Stimulated activated CD8-positive, alpha-beta memory T cell treated with anti-CD3 and anti-CD28 coated beads, Interleukin-15, amount 100 ng/mL, for 48 hours (primary cell): Measurements from ENCODE around the gene GRK5.
"Not testable (repeated sequence)": the region's sequence is repeated elsewhere in the genome, so short reads cannot be mapped to it uniquely, and the experiment has no call there.

Experiments
- DNase-seq, 2 donors: peaks; one replicate each; pipeline ENCODE4 v3.0.0-alpha.2; 2020; ENCODE audit warnings: low read depth in 2 of 2

GRK5 gene

DNA sequence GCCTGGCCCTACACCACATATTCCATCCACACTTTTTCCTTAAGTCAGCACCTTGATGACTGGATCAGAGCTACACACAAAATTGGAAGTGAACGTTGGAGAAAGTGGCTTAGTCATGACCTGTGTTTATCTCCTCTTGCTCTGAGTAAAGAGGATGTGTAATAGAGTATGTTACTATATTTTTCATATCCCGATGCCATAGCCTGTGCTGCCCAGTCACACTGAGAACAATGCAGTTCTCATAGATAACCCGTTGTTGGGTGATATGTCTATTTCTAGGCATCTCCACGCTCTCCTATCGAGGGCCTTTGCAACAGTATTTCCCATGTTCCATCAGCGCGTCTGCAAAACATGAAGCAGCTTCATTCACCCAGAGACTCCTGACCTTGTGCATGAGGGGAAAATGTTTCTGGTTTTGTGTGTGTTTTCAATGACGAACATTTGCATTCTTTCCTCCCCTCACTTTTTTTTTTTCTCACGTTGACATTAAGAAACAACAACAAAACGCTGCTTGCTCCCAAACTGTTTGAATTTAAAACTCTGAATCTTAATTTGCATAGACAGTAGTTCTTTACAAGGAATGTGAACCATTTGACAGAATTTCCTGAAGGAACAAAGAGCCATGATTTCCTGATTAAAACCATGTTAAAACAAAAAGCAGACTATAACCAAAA lies 43.4 kb downstream of the GRK5 start:
- DNase-seq = no peak

DNA sequence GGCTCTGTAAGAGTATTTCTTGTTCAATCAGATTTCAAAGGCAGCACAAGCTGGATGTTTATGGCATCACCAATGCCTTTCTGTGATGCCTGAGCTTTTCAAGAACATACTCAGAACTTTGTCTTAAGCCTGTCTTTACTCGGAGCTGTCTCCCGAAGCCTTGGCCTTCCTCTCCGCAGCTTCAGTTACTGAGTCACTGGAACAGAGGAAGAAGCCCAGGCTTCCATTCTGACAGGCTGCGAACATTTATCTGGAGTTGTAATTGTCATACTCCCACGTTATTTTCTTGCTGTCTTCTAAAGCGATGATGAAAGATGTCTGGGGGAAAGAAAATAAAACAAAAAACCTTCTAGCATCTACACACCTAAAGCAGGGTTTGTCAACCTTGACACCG lies 43.9 kb downstream of the GRK5 start:
- DNase-seq = no peak

DNA sequence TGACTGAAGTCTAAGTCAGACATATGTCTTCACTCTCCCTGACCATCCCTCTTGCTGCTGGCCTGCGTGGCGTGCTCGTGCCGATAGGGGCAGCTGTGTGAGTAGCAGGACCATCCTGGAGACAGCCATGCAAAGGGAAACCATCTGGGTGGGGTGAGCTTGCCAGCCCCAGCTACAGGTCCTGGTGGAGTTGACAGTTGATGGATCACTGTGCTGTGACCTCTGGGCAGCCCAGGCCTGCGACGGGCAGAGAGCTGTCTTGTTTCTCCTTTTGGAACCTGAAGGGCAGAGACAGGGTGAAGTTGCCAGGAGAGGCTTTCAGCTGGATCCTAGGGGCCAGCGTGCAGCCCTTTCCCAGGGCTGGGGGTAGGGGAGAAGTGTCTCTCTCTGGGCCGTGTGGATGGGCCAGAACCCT lies 44.7 kb downstream of the GRK5 start:
- no peak for DNase-seq

DNA sequence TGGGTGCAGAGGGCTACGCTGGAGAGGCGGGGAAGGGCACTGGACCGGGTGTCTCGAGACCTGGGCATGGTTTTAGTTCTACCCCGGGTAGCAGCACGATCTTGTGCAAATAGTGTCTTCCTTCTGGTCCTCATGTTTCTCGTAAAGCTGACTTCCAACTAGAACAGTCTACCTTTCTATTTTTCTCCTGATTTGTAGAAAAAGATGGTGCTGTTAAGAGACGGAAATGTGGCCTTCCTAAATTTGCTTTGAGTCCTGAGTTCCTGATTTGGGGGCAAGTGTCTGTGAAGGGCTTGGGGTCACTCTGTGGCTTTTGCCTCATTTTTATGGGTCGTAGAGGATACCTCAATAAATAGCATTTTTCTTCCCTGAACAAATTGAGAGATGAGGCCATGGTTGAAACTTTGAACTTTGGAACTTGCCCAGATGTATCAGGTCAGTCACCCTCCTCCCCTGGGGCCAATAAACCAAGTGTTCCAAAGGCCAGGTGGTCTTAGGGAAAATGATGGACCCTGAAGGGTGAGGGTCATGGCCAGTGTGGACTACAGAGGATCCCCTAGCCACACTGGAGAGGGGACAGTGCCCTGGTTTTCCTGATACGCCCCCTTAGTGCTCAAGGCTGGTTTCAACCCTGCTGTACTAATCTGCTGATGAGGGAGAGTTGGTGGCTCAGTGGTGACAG lies 45.2 kb downstream of the GRK5 start:
- DNase-seq = no peak

DNA sequence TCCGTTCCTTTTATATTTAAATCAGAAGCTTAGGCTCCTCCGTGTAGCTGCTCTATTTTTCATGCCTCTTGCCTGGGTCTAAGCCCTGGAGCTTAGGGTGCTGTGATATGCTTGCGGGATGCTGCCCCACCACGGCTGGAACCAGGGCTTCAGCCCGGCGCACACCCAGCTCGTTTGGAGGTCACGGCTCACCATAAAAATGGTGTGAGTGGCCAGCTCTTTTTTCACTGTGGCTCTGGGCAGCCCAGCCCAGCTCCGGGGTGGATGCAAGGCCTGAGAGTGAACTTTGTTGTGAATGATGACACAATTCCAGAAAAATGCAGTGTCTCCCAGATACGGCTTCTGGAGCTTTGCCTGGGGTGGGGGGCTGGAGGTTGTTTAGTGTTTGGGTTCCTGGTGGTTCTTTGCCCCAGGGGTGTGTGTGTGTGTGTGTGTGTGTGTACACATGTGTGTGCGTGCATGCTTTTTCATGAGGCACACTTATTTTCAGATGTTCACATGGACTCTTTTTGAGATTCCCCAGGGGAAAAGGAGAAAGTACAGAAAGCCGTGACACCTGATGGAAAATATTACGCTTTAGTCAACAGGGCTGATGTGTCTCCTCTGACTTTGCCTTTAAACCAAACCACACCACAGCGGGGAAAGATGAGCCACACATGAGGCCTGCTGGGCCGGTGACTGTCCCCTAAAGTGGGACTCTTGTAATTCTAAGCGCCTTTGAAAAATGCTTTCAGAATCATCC lies 46.2 kb downstream of the GRK5 start:
- DNase-seq = peak; percentile 55 to 65

DNA sequence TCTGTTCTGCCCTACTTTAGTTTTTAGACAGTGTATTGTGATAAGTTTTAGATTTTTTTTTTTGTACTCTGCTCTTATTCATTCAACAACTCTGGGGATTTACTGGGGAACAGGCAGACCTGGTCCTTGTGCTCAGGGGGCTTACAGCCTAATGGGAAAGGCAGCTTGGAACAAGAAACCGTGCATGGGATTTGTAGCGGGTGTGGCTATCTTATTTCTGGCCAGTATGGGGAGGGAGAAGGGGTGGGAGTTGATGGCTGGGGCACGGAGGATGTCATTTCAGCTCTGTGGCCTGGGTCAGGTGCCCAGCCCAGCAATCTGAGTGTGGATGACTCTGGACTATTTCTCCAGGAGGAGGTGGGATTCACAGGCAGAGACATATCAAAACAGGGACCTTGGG lies 47.0 kb downstream of the GRK5 start:
- DNase-seq = no peak

DNA sequence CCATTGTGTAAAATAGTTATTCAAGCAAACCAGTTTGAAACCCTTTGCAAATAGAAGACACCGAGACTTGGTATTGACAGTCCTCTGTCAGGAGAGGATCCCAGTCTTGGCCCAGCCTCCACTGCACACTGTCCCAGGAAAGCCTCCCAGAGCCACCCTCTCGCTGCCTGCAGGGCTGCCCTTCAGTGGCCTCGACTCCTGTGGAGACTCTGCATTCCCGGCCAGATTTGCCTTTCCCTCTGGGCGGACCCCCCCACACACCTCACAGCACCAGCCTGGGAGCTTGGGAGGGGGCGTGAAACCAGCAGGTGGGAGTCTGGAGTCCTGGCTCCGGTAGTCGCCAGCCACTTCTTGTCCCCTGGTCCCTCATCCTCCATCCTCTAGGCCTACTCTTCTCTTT lies 48.7 kb downstream of the GRK5 start:
- DNase-seq = no peak

DNA sequence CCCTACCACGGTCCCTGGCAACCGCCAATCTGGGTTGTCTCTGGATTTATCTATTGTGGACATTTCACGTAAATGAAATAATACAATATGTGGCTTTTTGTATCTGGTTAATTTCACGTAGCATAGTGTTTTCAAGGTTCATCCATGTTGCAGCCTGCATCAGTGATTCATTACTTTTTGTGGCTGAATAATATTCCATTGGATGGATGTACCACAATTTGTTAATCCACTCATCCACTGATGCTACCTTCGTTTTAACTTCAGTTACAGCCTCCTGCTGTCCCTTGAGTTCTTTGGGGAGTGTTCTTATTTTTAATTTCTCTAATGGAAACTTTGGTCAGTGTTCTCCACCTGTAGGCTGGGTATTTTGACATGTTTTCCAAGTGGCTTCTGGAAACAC lies 49.5 kb downstream of the GRK5 start:
- DNase-seq = no peak

DNA sequence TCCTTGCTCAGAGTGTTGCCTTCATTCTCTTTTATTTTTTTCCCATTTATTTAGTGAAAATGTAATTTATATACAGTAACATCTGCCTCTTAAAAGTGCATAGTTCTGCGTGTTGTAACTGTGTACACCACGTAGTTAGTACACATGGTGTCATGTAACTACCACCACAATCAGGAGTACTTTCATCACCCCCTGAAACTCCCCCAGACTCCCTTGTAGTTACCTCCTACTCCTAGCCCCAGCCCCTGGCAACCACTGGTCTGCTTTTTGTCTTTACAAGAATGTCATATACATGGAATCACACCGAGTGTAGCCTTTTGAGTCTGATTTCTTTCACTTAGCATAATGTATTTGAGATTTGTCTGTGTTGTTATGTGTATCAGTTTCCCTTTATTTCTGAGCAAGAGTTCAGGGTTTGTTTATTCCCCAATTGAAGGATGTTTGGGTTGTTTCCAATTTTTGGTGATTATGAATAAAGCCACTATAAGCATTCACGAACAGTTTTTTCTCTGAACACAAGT lies 50.6 kb downstream of the GRK5 start:
- no peak for DNase-seq

DNA sequence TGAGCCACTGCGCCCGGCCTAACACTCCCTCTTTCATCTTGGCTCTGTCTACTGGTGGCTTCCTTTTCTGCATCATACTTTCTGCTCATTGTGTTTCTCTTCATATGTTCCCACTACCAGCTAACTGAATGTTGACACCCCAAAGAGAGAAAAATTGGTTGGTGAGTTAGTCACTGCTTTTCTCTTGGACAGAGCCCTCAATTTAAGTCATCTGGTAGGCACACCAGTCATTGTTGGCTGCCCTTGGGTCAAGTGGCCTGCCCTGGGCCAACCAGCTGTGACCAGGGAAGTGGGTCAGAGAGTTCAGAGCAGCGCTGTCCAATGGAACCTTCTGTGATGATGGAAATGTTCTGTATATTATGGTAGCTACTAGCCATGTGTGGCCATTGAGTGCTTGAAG lies 52.0 kb downstream of the GRK5 start:
- DNase-seq = no peak

DNA sequence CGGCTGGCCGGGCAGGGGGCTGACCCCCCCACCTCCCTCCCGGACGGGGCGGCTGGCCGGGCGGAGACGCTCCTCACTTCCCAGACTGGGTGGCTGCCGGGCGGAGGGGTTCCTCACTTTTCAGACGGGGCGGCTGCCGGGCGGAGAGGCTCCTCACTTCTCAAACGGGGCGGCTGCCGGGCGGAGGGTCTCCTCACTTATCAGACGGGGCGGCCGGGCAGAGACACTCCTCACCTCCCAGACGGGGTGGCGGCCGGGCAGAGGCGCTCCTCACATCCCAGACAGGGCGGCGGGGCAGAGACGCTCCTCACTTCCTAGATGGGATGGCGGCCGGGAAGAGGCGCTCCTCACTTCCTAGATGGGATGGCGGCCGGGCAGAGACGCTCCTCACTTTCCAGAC lies 53.6 kb downstream of the GRK5 start:
- DNase-seq = not testable (repeated sequence)

DNA sequence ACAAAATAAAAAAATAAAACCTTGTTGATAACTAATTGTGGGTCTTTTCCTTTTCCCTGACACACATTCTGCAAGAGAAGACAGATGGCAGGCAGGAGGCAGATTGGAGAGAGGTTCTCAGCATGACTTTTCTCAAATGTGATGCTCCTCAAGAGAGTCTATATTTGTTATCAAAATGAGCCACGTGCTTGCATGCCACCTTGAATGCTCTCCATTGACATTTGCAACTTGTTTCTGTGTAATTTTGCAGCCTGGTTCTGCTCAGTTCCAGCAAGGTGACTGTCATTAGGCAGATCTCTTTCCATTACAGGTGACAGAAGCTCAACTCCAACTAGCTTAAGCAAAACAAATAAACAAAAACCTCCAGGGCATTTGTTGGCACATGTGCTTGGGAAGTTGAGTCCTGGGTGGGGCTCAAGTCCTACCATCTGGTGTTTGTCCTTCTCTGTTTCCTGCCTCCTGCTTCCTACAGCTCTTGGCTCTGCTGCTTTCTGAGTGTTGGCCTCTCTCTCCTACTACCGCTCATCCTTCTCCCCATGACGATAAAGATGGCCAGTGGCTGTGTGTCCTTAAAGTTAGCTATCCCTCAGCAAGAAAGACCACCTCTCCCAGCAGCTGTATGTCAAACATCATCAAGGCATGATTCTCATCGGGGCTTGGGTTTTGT lies 56.7 kb downstream of the GRK5 start:
- DNase-seq = no peak

DNA sequence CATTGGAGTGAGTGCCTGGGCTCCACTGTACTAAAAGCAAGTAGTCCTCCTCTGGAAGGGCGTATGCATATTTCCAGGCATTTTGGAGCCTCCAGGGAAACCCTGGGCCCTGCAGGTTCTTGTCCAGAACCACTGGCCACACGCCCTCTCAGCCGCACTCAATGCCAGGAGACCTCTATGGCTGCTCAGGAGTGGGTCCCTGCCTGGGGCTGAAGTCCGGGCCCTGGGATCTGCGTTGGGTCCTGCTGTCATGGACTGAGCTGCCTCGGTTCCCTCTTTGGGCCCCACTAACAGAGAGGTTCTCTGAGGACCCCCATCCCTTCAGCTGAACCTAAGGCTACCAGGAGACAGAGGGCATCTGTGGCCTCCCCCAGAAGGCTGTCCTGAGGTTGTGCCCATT lies 58.3 kb downstream of the GRK5 start:
- DNase-seq = no peak

DNA sequence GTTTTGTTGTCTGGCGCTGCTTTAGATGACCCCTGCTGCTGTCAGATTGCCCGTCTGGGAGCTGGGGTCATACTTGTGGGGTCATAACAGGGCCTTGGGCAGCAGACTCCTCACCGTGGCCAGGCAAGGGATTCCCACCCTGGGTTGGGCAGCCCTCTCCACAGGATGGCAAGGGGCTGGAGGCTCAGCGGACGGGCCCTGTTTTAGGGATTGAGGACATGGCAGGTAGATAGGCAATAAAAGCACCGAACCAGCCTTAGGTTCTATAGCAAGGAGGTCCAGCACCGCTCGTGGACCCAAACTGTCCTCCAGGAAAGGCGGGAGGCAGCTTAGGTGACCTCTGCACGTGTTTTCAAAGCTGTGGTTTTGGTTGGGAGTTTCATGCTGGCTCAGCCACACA lies 60.0 kb downstream of the GRK5 start:
- no peak for DNase-seq

DNA sequence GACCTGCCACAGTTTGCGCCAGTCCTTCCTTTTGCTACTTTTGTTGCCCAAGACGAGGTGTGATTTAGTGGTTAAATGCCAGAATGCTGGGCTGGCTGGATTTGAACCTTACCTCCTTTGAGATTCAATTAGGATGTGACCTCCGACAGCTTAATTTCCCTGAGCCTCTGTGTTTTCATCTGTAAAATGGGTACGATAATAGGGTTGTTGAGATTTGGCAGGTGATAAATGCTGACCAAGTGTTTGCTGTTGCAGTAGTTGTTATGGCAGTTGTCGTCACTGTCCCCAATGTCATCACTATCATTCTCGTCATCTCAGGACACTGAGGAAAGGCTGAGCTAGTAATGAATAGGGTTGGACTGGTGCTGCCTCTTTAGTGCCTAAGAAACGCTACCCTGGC lies 61.1 kb downstream of the GRK5 start:
- DNase-seq = no peak

DNA sequence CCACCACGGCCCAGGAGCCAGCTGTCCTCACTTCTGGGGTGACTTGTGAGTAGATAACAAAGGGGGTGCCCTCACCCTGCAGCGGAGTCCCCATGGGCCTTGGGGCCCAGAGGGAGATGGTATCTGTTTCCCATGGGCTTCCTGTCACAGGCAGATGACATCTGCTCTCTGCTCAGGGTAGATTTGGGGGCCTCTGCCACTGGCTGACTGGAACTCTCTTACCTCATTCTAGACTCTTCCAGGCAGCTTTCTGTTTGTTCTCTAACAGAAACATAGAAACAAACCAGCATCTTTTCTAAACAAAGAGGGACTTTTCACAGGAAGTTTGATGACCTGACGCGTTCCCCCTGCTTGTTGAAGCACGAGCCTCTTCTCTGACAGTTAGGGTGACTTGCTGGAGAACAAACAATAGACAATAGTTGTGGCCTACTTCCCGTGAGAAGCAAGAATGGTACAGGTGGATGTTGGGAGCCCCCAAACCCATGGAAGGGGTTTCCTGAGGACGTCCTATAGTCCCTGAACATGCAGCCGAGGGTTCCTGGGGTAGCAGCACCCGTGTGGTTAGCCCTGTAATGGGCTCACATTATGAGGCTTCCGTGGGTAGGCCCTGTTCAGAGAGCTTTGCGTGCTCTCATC lies 61.6 kb downstream of the GRK5 start:
- DNase-seq = peak; percentile 24 to 56

DNA sequence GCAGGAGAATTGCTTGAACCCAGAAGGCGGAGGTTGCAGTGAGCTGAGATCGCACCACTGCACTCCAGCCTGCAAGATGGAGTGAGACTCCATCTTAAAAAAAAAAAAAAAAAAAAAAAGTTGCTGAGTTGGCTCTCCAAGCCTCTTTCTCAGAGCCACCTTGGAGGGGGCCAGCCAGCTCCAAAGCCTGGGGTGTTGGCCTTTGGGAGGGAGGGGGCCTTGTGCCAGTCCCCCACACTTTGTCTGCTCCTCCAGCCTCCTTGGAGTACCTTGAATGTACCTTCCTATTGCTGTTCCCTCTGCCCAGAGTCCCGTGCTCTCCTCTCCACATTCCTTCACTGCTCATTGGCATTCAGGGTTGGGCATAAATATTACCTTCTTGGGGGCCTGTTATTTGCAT lies 62.4 kb downstream of the GRK5 start:
- DNase-seq = no peak

DNA sequence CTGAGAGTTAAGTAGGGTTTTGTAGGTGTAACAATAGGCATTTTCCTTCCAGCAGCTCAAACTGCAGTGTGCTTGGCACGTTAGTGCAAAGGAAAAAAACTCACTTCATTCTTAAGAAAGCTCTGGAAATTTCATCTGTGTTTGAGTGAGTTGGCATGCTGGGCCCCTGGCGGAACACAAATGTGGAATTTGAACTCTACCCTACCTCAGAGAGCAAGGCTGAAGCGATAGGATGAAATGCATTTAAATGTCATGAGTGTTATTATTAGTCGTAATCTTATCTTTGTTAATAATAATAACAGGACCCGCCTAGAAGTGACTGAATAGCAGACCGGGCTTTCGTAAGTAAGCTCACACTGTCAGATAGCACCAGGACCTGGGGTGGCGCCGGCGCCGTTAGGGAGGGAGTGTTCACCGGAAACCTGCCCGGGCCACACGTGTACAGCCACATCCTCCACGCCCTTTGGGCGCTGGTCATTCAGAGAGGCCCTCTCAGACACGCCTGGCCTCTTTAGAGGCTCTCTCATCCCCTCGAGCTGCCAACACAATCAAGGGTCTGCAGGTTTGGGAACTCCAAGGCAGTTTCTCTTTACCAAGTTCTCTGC lies 63.5 kb downstream of the GRK5 start:
- peak; percentile 36 to 40 for DNase-seq

DNA sequence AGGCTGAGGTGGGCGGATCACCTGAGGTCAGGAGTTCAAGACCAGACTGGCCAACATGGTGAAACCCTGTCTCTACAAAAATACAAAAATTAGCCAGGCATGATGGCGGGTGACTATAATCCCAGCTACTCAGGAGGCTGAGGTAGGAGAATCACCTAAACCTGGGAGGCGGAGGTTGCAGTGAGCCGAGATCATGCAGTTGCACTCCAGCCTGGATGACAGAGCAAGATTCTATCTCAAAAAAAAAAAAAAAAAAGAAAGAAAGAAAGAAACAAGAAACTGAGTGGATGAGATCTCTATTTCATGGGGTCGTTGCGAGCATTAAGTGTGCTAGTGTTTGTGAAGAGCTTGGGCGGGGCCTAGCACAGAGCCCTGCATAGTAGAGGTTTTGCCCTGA lies 65.0 kb downstream of the GRK5 start:
- not testable (repeated sequence) for DNase-seq

DNA sequence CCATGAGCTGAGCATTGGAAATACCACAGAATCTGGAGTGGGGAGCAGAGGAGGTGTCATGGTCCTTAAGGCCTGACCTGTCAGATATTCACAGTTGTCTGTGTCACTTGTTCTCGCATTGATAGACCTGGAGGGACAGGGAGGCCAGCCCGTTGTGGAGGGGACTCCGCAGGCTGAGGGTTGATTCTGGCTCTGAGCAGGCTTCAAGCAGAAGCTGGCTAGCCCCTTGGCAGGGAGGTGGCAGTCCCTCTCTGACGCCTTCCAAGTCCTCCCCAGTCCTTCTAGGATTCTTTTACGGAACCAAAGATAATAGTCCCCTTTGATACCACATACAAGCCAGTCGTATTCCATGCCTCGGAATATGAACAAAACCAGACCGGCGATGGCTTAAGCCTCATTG lies 65.4 kb downstream of the GRK5 start:
- DNase-seq = no peak

DNA sequence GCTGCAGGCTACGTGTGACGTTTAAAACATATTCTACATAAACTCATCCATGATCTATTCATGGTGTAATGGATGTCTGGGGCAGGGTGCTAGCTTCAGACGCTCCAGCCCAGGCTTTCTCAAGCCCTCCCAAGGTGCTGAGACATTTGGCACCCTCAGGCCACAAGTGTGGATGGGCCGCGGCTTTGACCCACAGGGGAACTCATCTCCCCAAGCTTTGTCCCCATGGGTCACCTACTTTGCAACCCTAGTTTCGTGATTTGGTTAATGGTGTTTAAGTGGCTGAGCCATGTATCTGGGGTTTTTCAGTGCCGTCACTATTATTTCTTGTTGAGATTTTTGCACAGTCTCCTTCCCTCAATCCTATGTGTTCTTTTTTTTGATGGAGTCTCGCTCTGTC lies 66.0 kb downstream of the GRK5 start:
- no peak for DNase-seq
